ENCODE data around the gene ITPR2. TPM values are rescaled to one million over a fixed set of nuclear protein-coding genes. Genes with fewer than 3 reads are reported as not detected.

ITPR2 gene
- total and polyA plus RNA-seq, 2 of the 8 experiments (the other 6 are each of a cell fraction or from before 2014, with no cell fraction given), result 4.1 to 48.3 TPM

GRCh38 chr12:26683443-26683842 is 149.6 kb downstream of the ITPR2 start:
- Histone ChIP-seq H3K27me3 (replicated peaks in 1 of 4; ENCODE audit: control insufficient read depth in 3 of 4, extremely low read depth in 1 of 4, insufficient read depth in 3 of 4, low read length in 3 of 4) (no peaks in the 10 kb centered on the region), H2BK20ac (ENCODE audit: low read length) (no peak overlapping the region), H3K36me3 (ENCODE audit: control insufficient read depth in 2 of 4, insufficient read depth in 4 of 4, low read length in 3 of 4) (peaks cover 0 to 21% (median 11%) of the 10 kb centered on the region in 4 experiments; a peak in 5 of 8 replicates), H3K9me3 (ENCODE audit: insufficient read depth in 2 of 2, low read depth in 1 of 2, low read length in 1 of 2) (peaks cover 0 to 7% of the 10 kb centered on the region in 2 experiments; a peak in 1 of 4 replicates), H2AFZ (ENCODE audit: low read length) (no peak overlapping the region), H2BK120ac (replicated peaks; ENCODE audit: low read depth, low read length) (no peak overlapping the region), H3K79me2 (ENCODE audit: control insufficient read depth in 1 of 2, insufficient read depth in 2 of 2, low read length in 2 of 2) (no peaks in the 10 kb centered on the region), H3K4me1 (replicated peaks in 1 of 4; ENCODE audit: control insufficient read depth in 3 of 4, insufficient read depth in 4 of 4, low read length in 3 of 4) (no peaks in the 10 kb centered on the region; a peak in 1 of 7 replicates), H3K9ac (replicated peaks in 1 of 4; ENCODE audit: extremely low read depth in 1 of 4, low read depth in 3 of 4, low read length in 3 of 4) (no peak overlapping the region), H2BK12ac (ENCODE audit: low read depth, low read length) (no peak overlapping the region), H3K4ac (replicated peaks; ENCODE audit: insufficient read length, low read depth, low read length) (no peak overlapping the region), H2AK5ac (ENCODE audit: low read depth, low read length) (no peak overlapping the region), H3K4me3 (ENCODE audit: extremely low read depth in 1 of 4, insufficient read depth in 2 of 4, low read depth in 3 of 4, low read length in 4 of 4) (no peak overlapping the region), H3K18ac (ENCODE audit: extremely low read depth, low read length) (no peak overlapping the region), H3K23me2 (ENCODE audit: low read depth, low read length) (no peaks in the 10 kb centered on the region), H4K91ac (replicated peaks; ENCODE audit: insufficient read length, low read length) (no peak overlapping the region), H2BK5ac (ENCODE audit: low read depth, low read length) (no peak overlapping the region), H3K79me1 (ENCODE audit: low read depth, low read length) (no peaks in the 10 kb centered on the region; the same call in 1 of the 2 replicates), H3K56ac (replicated peaks; ENCODE audit: insufficient read length, low read depth, low read length) (no peak overlapping the region), H3K14ac (ENCODE audit: insufficient read length) (no peak overlapping the region), H4K5ac (ENCODE audit: insufficient read length, low read depth, low read length) (no peak overlapping the region), H4K20me1 (replicated peaks in 1 of 2; ENCODE audit: control insufficient read depth in 1 of 2, insufficient read depth in 2 of 2, low read length in 2 of 2) (no peaks in the 10 kb centered on the region), H4K8ac (ENCODE audit: extremely low read depth, insufficient read depth, low read length) (no peak overlapping the region), H3K4me2 (ENCODE audit: insufficient read depth in 1 of 2, low read depth in 2 of 2, low read length in 2 of 2) (no peak overlapping the region), H2BK15ac (ENCODE audit: low read length) (no peak overlapping the region), H3K23ac (ENCODE audit: insufficient read length) (no peak overlapping the region), H3K27ac (ENCODE audit: low read depth, low read length) (no peak overlapping the region)
- 72% methylated on average over 5 of the region's 5 CpGs; no CpG with 5 or more reads in 1 of the 2 experiments for WGBS, 2 experiments (ENCODE audit: extremely low coverage in 1 of 2, insufficient coverage in 1 of 2, insufficient read length in 1 of 2, insufficient replicate concordance in 2 of 2, low coverage in 1 of 2, low lambda C conversion rate in 2 of 2, missing lambda C conversion rate in 1 of 2)
- FAIRE-seq (no peak), DNase-seq (ENCODE audit: low read depth in 1 of 2, low spot score in 2 of 2) (no peak)
- no peak for TF ChIP-seq KDM4A (IDR thresholded peaks at IDR 0.05; ENCODE audit: low read depth, low read length, severe bottlenecking)
- TF ChIP-seq MAFK (IDR thresholded peaks at IDR 0.05; ENCODE audit: low read depth, low read length), result no peak
- no peak for TF ChIP-seq TCF12 (IDR thresholded peaks at IDR 0.05; ENCODE audit: low read depth, low read length)
- TF ChIP-seq HDAC2 (IDR thresholded peaks at IDR 0.05; ENCODE audit: borderline replicate concordance in 1 of 2, low read depth in 2 of 2, low read length in 2 of 2), result no peak
- TF ChIP-seq BACH1 (IDR thresholded peaks at IDR 0.05; ENCODE audit: low read length), result no peak
- TF ChIP-seq NRF1 (IDR thresholded peaks at IDR 0.05; ENCODE audit: low read depth, low read length), result no peak
- no peak for TF ChIP-seq SIX5 (IDR thresholded peaks at IDR 0.05; ENCODE audit: low read depth, low read length)
- CTCF ChIA-PET (ENCODE audit: partially characterized antibody), result interaction anchor here (0.7 to 1.5 kb wide), 4 partner anchors 8 to 444 kb away, joined by 3 to 5 read pairs (median 3); no protein-coding TSS in a partner anchor
- POLR2A ChIA-PET (ENCODE audit: partially characterized antibody), result no interaction called here
